ENCODE data around the gene WDR53. TPM values are rescaled to one million over a fixed set of nuclear protein-coding genes. Genes with fewer than 3 reads are reported as not detected.

The WDR53 gene
- total RNA-seq, 2 experiments from 2014 or later: 10.8 to 16.5 TPM

- H3K9me2 ChIP-seq (ENCODE audit: insufficient read depth, low read length): no peaks in the 10 kb centered on the region
- H3K79me2 ChIP-seq (ENCODE audit: insufficient read depth, low read depth, low read length): no peaks in the 10 kb centered on the region
- intact Hi-C loops (cut with micrococcal nuclease; ENCODE audit: unreplicated experiment): no loop called here
- ChIA-PET CTCF (ENCODE audit: unreplicated experiment) (no interaction called here), POLR2A (no interaction called here)
- H3K4me2 ChIP-seq (ENCODE audit: low read length): no peak overlapping the region
- no peaks in the 10 kb centered on the region for H4K20me1 ChIP-seq (ENCODE audit: insufficient read depth, low read length)
- no peak overlapping the region for H2AFZ ChIP-seq (ENCODE audit: low read length)
- no peak for DNase-seq (ENCODE audit: low spot score)
- H3K4me1 ChIP-seq (ENCODE audit: insufficient read depth, low read length, poor library complexity, severe bottlenecking): no peaks in the 10 kb centered on the region
- no peak overlapping the region for H3K27ac ChIP-seq (ENCODE audit: low read depth, low read length, poor library complexity, severe bottlenecking)
- TF ChIP-seq CTCF (conservative IDR thresholded peaks at IDR 0.05; ENCODE audit: low read length) (no peak), EZH2phosphoT487 (IDR thresholded peaks at IDR 0.05; ENCODE audit: borderline replicate concordance, low read depth, low read length) (no peak)
- no TSS peak for BruUV-seq (replicated peaks)
- no peaks in the 10 kb centered on the region for H3K36me3 ChIP-seq (ENCODE audit: insufficient read depth, low read length)
- no peak overlapping the region for H3K4me3 ChIP-seq (ENCODE audit: low read depth, low read length, poor library complexity, severe bottlenecking)
- H3K9me3 ChIP-seq (ENCODE audit: low read length): no peaks in the 10 kb centered on the region; the same call in 1 of the 2 replicates
Measured at GRCh38 chr3:196533260-196533681, 35.1 kb downstream of the WDR53 start.

- Histone ChIP-seq H3K36me3 (ENCODE audit: insufficient read depth, low read length) (no peaks in the 10 kb centered on the region), H4K20me1 (ENCODE audit: insufficient read depth, low read length) (no peaks in the 10 kb centered on the region), H3K9me3 (ENCODE audit: low read length) (no peaks in the 10 kb centered on the region; the same call in 1 of the 2 replicates), H3K79me2 (ENCODE audit: insufficient read depth, low read depth, low read length) (no peaks in the 10 kb centered on the region), H3K4me3 (ENCODE audit: low read depth, low read length, poor library complexity, severe bottlenecking) (no peak overlapping the region), H3K27ac (ENCODE audit: low read depth, low read length, poor library complexity, severe bottlenecking) (no peak overlapping the region), H3K4me1 (ENCODE audit: insufficient read depth, low read length, poor library complexity, severe bottlenecking) (peaks cover 8% of the 10 kb centered on the region), H2AFZ (ENCODE audit: low read length) (no peak overlapping the region), H3K4me2 (ENCODE audit: low read length) (no peak overlapping the region), H3K9me2 (ENCODE audit: insufficient read depth, low read length) (no peaks in the 10 kb centered on the region)
- no TSS peak for BruUV-seq (replicated peaks)
- TF ChIP-seq CTCF (conservative IDR thresholded peaks at IDR 0.05; ENCODE audit: low read length) (no peak), EZH2phosphoT487 (IDR thresholded peaks at IDR 0.05; ENCODE audit: borderline replicate concordance, low read depth, low read length) (no peak)
- DNase-seq (ENCODE audit: low spot score): no peak
- ChIA-PET CTCF (ENCODE audit: unreplicated experiment) (no interaction called here), POLR2A (interaction anchor here (0.6 to 0.7 kb wide), 2 partner anchors 57 to 1514 kb away, joined by 3 read pairs; no protein-coding TSS in a partner anchor)
- intact Hi-C loops (cut with micrococcal nuclease; ENCODE audit: unreplicated experiment): no loop called here
Measured at GRCh38 chr3:196531418-196531817, 36.9 kb downstream of the WDR53 start.

GRCh38 chr3:196528639-196529233 lies 39.6 kb downstream of the WDR53 start:
- Histone ChIP-seq H3K4me3 (ENCODE audit: low read depth, low read length, poor library complexity, severe bottlenecking) (peak overlapping the region; percentile 55), H3K9me2 (ENCODE audit: insufficient read depth, low read length) (no peaks in the 10 kb centered on the region), H4K20me1 (ENCODE audit: insufficient read depth, low read length) (no peaks in the 10 kb centered on the region), H3K4me1 (ENCODE audit: insufficient read depth, low read length, poor library complexity, severe bottlenecking) (peaks cover 8% of the 10 kb centered on the region), H3K9me3 (ENCODE audit: low read length) (no peaks in the 10 kb centered on the region; the same call in 1 of the 2 replicates), H2AFZ (ENCODE audit: low read length) (peak overlapping the region; percentile 68), H3K36me3 (ENCODE audit: insufficient read depth, low read length) (no peaks in the 10 kb centered on the region), H3K4me2 (ENCODE audit: low read length) (peak overlapping the region; percentile 65), H3K27ac (ENCODE audit: low read depth, low read length, poor library complexity, severe bottlenecking) (no peak overlapping the region), H3K79me2 (ENCODE audit: insufficient read depth, low read depth, low read length) (no peaks in the 10 kb centered on the region)
- peak; percentile 77 for DNase-seq (ENCODE audit: low spot score)
- BruUV-seq (replicated peaks): no TSS peak
- intact Hi-C loops (cut with micrococcal nuclease; ENCODE audit: unreplicated experiment): no loop called here
- CTCF ChIA-PET (ENCODE audit: unreplicated experiment): no interaction called here
- TF ChIP-seq CTCF (conservative IDR thresholded peaks at IDR 0.05; ENCODE audit: low read length) (peak; percentile 81), EZH2phosphoT487 (IDR thresholded peaks at IDR 0.05; ENCODE audit: borderline replicate concordance, low read depth, low read length) (no peak)
- POLR2A ChIA-PET: interaction anchor here (0.6 to 1.3 kb wide), 2 partner anchors 78 to 156 kb away, joined by 3 read pairs; no protein-coding TSS in a partner anchor

All from OCI-LY7 (cell line).